Measurements from ENCODE around the gene COX7B.
"Not testable (repeated sequence)": the region's sequence is repeated elsewhere in the genome, so short reads cannot be mapped to it uniquely, and the experiment has no call there.

COX7B gene

GRCh38 chrX:77899081-77899828 lies at the start of gene COX7B:
COX7B (plus strand) TSS chrX:77899468; CDS start chrX:77899554, 86 bp downstream.
- DNase-seq: peak; percentile 96

- no peak for DNase-seq
Observed at GRCh38 chrX:77875372-77875771, 23.9 kb upstream of the COX7B start.

- not testable (repeated sequence) for DNase-seq
Observed at GRCh38 chrX:77881418-77881817, 17.9 kb upstream of the COX7B start.

GRCh38 chrX:77892887-77893286 lies 6.4 kb upstream of the COX7B start:
- no peak for DNase-seq

GRCh38 chrX:77893713-77894112 lies 5.6 kb upstream of the COX7B start:
- DNase-seq: no peak

- peak; percentile 97 for DNase-seq
Observed at GRCh38 chrX:77894921-77895886, 4.1 kb upstream of the COX7B start, which contains the start of gene MAGT1. MAGT1 (minus strand) TSS chrX:77895435; CDS start chrX:77895410, 25 bp downstream.

GRCh38 chrX:77900688-77901087 lies 1.4 kb downstream of the COX7B start:
- DNase-seq: no peak

- DNase-seq: no peak
Observed at GRCh38 chrX:77901506-77901905, 2.2 kb downstream of the COX7B start.

- peak; percentile 95 for DNase-seq
Observed at GRCh38 chrX:77910108-77910840, 11.0 kb downstream of the COX7B start, which contains the start of gene ATP7A. ATP7A (plus strand) TSS chrX:77910693; CDS start chrX:77971642, 60,949 bp downstream.

GRCh38 chrX:77917294-77917933 lies 18.1 kb downstream of the COX7B start:
- DNase-seq: no peak

GRCh38 chrX:77918568-77918967 lies 19.3 kb downstream of the COX7B start:
- DNase-seq: no peak

GRCh38 chrX:77919370-77919769 lies 20.1 kb downstream of the COX7B start:
- not testable (repeated sequence) for DNase-seq

GRCh38 chrX:77922787-77923186 lies 23.5 kb downstream of the COX7B start:
- DNase-seq: no peak

GRCh38 chrX:77924320-77924859 lies 25.1 kb downstream of the COX7B start:
- no peak for DNase-seq

- no peak for DNase-seq
Observed at GRCh38 chrX:77925764-77926163, 26.5 kb downstream of the COX7B start.

- no peak for DNase-seq
Observed at GRCh38 chrX:77930581-77930980, 31.3 kb downstream of the COX7B start.

GRCh38 chrX:77935886-77936285 lies 36.6 kb downstream of the COX7B start:
- DNase-seq: no peak

GRCh38 chrX:77936299-77936698 lies 37.0 kb downstream of the COX7B start:
- DNase-seq: no peak

- no peak for DNase-seq
Observed at GRCh38 chrX:77937291-77937690, 38.0 kb downstream of the COX7B start.

- no peak for DNase-seq
Observed at GRCh38 chrX:77938083-77938680, 38.9 kb downstream of the COX7B start.

GRCh38 chrX:77945031-77945430 lies 45.8 kb downstream of the COX7B start:
- DNase-seq: not testable (repeated sequence)
